Fibroblast of gingiva (primary cell): ENCODE measurements around the gene NTN4.
"Not testable (repeated sequence)": the region's sequence is repeated elsewhere in the genome, so short reads cannot be mapped to it uniquely, and the experiment has no call there.

Source experiments
- DNase-seq: peaks from one replicate; pipeline ENCODE4 v3.0.0-alpha.2; 2011; ENCODE audit warnings: low read depth

The NTN4 gene

GRCh38 chr12:95709152-95709551 lies 81.4 kb downstream of the NTN4 start:
- no peak for DNase-seq

GRCh38 chr12:95705143-95705542 lies 85.4 kb downstream of the NTN4 start:
- DNase-seq, result no peak

GRCh38 chr12:95703986-95704385 lies 86.6 kb downstream of the NTN4 start:
- no peak for DNase-seq

- DNase-seq, result no peak
Measured at GRCh38 chr12:95701722-95702418, 88.7 kb downstream of the NTN4 start.

GRCh38 chr12:95701275-95701674 lies 89.3 kb downstream of the NTN4 start:
- peak; percentile 31 for DNase-seq

GRCh38 chr12:95700316-95700785 lies 90.2 kb downstream of the NTN4 start:
- peak; percentile 63 for DNase-seq

GRCh38 chr12:95699579-95699978 lies 91.0 kb downstream of the NTN4 start:
- no peak for DNase-seq

- DNase-seq, result no peak
Measured at GRCh38 chr12:95694136-95694535, 96.4 kb downstream of the NTN4 start.

GRCh38 chr12:95693689-95694088 lies 96.9 kb downstream of the NTN4 start:
- no peak for DNase-seq

GRCh38 chr12:95690861-95691635 lies 99.5 kb downstream of the NTN4 start:
- no peak for DNase-seq

- DNase-seq, result no peak
Measured at GRCh38 chr12:95687937-95688336, 102.6 kb downstream of the NTN4 start.

- DNase-seq, result no peak
Measured at GRCh38 chr12:95683418-95683817, 107.1 kb downstream of the NTN4 start.

GRCh38 chr12:95681210-95681765 lies 109.3 kb downstream of the NTN4 start:
- no peak for DNase-seq

- DNase-seq, result no peak
Measured at GRCh38 chr12:95678684-95679083, 111.9 kb downstream of the NTN4 start.

- DNase-seq, result not testable (repeated sequence)
Measured at GRCh38 chr12:95677782-95678181, 112.8 kb downstream of the NTN4 start.

- DNase-seq, result no peak
Measured at GRCh38 chr12:95674631-95675030, 115.9 kb downstream of the NTN4 start.

GRCh38 chr12:95674163-95674562 lies 116.4 kb downstream of the NTN4 start:
- DNase-seq, result no peak

GRCh38 chr12:95673576-95673975 lies 117.0 kb downstream of the NTN4 start:
- DNase-seq, result no peak

- DNase-seq, result no peak
Measured at GRCh38 chr12:95672166-95672565, 118.4 kb downstream of the NTN4 start.

- no peak for DNase-seq
Measured at GRCh38 chr12:95671265-95671664, 119.3 kb downstream of the NTN4 start.

- DNase-seq, result peak; percentile 50
Measured at GRCh38 chr12:95663525-95663924, 127.0 kb downstream of the NTN4 start.

- DNase-seq, result no peak
Measured at GRCh38 chr12:95661360-95661759, 129.2 kb downstream of the NTN4 start.

- no peak for DNase-seq
Measured at GRCh38 chr12:95658386-95658785, 132.2 kb downstream of the NTN4 start.
